Measurements from ENCODE around the gene CATSPER3.
A peak's percentile ranks its signal among the peaks of the same experiment; 100 is the strongest.
"Not testable (repeated sequence)": the region's sequence is repeated elsewhere in the genome, so short reads cannot be mapped to it uniquely, and the experiment has no call there.

CATSPER3 gene

GRCh38 chr5:134975078-134975715 is 7.5 kb downstream of the CATSPER3 start:
- DNase-seq (ENCODE audit: low spot score), result no peak

- DNase-seq (ENCODE audit: low spot score), result no peak
Observed at GRCh38 chr5:134975843-134976242, 8.1 kb downstream of the CATSPER3 start.

GRCh38 chr5:134976841-134977240 is 9.1 kb downstream of the CATSPER3 start:
- no peak for DNase-seq (ENCODE audit: low spot score)

- DNase-seq (ENCODE audit: low spot score), result no peak
Observed at GRCh38 chr5:134979416-134979815, 11.7 kb downstream of the CATSPER3 start.

DNA sequence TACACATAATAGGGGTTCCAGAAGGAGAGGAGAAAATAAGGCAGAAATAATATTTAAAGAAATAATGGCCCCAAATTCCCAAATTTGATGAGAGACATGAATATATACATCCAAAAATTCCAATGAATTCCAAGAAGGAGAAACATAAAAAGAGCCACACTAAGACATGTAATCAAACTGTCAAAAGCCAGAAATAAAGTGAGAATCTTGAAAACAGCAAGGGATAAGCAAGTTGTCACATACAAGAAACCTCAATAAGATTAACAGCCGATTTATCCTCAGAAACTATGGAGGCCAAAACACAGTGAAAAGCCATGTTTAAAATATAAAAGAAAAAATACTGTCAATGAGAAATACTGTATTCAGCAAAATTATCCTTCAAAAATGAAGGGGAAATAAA is 14.5 kb downstream of the CATSPER3 start:
- DNase-seq (ENCODE audit: low spot score), result peak; percentile 20

- DNase-seq (ENCODE audit: low spot score), result peak; percentile 83
Observed at GRCh38 chr5:134989266-134989830, 21.6 kb downstream of the CATSPER3 start.

- not testable (repeated sequence) for DNase-seq (ENCODE audit: low spot score)
Observed at GRCh38 chr5:134990183-134990582, 22.5 kb downstream of the CATSPER3 start.

DNA sequence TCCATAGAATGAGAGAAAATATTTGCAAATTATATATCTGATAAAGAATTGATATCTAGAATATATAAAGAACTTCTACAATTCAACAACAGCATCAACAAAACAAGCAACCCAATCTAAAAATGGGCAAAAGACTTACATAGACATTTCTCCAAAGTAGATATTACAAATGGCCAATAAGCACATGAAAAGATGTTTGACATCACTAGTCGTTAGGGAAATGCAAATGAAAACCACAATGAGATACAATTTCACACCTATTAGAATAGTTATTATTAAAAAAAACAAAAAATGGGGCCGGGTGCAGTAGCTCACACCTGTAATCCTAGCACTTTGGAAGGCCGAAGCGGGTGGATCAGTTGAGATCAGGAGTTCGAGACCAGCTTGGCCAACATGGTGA is 24.4 kb downstream of the CATSPER3 start:
- no peak for DNase-seq (ENCODE audit: low spot score)

DNA sequence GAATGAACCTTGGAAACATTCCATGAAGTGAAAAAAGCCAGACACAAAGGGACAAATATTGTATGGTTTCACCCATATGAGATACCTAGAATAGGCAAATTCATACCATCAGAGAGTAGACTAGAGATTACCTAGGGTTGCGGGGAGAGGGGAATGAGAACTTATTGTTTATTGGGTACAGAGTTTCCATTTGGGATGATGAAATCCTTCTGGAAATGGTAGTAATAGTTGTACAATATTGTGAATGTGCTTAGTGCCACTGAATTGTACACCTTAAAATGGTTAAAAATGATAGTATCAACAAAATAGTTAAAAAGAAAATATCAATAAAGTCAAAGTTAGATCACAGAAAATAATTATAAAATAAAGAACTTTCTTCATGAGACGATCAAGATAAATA is 25.5 kb downstream of the CATSPER3 start:
- DNase-seq (ENCODE audit: low spot score), result peak; percentile 9

DNA sequence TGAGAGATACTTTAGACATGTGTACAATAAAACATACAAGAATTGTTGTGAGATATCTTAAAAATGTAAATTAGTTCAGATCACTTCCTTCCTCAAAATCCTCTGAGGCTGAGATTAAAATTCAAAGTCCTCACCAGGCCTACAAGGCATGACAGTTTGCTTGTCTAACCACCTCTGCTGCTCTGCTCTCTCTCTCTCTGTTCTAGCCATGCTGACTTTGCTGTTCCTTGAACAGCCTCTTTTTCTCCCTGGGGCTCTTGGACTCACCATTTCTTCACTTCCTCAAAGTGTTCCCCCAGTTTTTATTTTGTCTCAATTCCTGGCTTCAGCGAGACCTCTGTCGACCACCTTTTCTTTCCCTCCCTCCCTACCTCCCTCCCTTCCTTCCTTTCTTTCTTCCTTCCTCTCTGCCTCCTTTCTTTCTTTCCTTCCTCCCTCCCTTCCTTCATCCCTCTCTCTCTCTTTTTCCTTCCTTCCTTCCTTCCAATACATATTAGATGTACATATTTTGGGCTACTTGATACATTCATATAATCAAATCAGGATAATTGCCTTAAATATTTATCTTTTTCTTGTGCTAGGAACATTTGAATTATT is 27.0 kb downstream of the CATSPER3 start:
- DNase-seq (ENCODE audit: low spot score), result no peak

DNA sequence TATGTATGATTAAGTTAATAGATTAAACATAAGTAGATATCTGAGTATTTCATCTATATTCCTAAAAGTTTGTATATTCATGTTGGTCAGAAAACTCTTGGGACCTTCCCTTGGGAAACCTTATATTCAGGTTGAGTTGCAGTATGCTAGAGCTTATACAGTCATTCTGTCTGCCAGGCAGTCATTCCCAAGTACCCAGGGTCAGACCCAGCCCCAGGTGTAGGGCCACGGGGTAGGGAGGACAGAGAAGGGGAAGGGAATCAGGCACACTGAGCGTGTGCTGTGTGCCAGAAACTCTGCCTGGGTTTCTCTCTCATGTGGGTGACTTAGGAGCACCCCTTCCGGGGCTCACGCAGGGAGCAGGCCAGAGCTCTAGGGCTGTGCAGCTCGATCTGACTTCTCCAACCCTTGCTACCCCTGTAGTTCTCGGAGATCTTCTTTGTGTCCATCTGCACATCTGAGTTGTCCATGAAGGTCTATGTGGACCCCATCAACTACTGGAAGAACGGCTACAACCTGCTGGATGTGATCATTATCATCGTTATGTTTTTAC is 28.2 kb downstream of the CATSPER3 start:
- DNase-seq (ENCODE audit: low spot score), result no peak

GRCh38 chr5:134997015-134997414 is 29.3 kb downstream of the CATSPER3 start:
- DNase-seq (ENCODE audit: low spot score), result no peak

DNA sequence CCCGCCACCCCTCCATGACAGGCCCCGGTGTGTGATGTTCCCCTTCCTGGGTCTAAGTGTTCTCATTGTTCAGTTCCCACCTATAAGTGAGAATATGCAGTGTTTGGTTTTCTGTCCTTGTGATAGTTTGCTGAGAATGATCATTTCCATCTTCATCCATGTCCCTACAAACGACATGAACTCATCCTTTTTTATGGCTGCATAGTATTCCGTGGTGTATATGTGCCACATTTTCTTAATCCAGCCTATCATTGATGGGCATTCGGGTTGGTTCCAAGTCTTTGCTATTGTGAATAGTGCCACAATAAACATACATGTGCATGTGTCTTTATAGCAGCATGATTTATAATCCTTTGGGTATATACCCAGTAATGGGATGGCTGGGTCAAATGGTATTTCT is 30.4 kb downstream of the CATSPER3 start:
- not testable (repeated sequence) for DNase-seq (ENCODE audit: low spot score)

- DNase-seq (ENCODE audit: low spot score), result no peak
Observed at GRCh38 chr5:135004376-135004775, 36.7 kb downstream of the CATSPER3 start.

GRCh38 chr5:135005076-135005475 is 37.4 kb downstream of the CATSPER3 start:
- DNase-seq (ENCODE audit: low spot score), result no peak

DNA sequence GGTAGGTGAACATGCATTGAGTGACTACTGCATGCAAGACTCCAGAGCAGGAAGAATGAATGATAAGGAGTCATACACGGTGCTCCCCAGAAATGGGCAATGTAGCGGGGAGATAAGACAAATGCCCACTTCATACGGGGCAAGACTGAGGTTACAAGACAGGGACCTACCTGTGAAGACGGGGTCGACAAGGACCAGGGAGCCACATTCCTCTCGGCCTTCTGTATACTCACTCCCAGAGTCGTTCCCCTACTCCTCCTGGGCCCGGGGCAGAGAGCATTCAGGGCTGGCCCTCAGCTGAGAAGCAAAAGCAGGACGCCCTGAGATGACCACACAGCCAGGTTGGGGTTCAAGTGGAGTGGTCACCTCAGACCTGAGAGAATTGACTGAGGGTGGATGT is 39.6 kb downstream of the CATSPER3 start:
- DNase-seq (ENCODE audit: low spot score), result no peak

GRCh38 chr5:135007749-135008363 is 40.1 kb downstream of the CATSPER3 start:
- DNase-seq (ENCODE audit: low spot score), result no peak

DNA sequence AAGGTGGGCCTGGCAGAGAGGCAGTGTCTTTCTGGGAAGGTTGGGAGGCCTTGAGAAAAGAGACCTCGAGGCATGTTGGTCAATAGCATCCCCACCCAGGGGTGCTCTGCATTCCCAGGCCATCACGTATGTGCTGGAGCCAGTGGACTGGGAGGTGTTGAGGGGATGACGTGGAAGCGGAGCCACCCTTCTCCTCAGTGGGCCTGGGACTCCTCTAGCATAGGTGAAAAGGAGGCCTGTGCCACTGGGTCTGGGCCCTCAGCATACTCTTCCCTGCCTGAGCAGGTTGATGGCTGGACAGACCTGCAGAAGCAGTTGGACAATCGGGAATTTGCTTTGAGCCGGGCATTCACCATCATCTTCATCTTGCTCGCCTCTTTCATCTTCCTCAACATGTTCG is 40.8 kb downstream of the CATSPER3 start:
- DNase-seq (ENCODE audit: low spot score), result no peak

- DNase-seq (ENCODE audit: low spot score), result peak; percentile 27
Observed at GRCh38 chr5:135008981-135009735, 41.5 kb downstream of the CATSPER3 start.

- no peak for DNase-seq (ENCODE audit: low spot score)
Observed at GRCh38 chr5:135009736-135010501, 42.2 kb downstream of the CATSPER3 start.
